GM18505 (cell line): Measurements from ENCODE around the gene SLC12A7.
"Not testable (repeated sequence)": the region's sequence is repeated elsewhere in the genome, so short reads cannot be mapped to it uniquely, and the experiment has no call there.

ENCODE experiments used
- ATAC-seq: cut with Tn5 transposase; IDR thresholded peaks from one replicate; pipeline ENCODE4 v1.9.1; 2021; ENCODE audit not compliant: unreplicated experiment
- POLR2A ChIP-seq: IDR thresholded peaks from 4 replicates; pipeline ENCODE4 v1.6.1; 2011; ENCODE audit warnings: borderline replicate concordance; ENCODE audit not compliant: insufficient read depth, insufficient read length; ENCODE audit errors: extremely low read depth

Gene SLC12A7

DNA sequence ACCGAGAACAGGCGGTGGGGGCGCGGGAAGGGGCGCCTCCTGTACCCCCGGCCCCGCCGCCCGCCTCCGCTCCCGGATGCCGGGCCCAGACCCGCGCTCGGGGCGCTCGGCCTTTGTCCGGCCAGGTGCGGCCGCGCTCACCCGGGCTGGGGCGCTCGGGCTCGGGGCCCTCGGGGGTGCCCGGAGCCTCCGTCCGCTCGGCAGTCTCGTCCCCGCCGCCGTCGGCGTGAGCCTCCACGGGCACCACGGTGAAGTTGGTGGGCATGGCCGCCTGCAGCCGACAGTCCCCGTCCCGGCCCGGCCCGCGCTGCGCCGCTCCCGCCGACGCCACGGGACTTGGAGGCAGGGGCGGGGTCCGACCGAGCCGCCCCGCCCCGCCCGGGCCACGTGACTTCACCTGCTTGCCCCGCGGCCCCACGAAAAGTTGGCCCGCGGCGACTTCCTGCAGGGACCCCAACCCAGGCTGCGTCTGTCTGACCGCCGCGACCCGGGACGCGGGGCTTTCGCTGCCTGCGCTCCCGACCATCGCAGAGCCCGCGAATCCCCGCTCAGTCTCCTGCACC is at the start of gene SLC12A7:
Gene SLC12A7, minus strand, starts transcription at position 337 of the 563 bp plus-strand sequence. Its CDS starts 72 bp downstream, at position 265.
- TF ChIP-seq POLR2A, result peak; percentile 38
- peak; percentile 57 for ATAC-seq

DNA sequence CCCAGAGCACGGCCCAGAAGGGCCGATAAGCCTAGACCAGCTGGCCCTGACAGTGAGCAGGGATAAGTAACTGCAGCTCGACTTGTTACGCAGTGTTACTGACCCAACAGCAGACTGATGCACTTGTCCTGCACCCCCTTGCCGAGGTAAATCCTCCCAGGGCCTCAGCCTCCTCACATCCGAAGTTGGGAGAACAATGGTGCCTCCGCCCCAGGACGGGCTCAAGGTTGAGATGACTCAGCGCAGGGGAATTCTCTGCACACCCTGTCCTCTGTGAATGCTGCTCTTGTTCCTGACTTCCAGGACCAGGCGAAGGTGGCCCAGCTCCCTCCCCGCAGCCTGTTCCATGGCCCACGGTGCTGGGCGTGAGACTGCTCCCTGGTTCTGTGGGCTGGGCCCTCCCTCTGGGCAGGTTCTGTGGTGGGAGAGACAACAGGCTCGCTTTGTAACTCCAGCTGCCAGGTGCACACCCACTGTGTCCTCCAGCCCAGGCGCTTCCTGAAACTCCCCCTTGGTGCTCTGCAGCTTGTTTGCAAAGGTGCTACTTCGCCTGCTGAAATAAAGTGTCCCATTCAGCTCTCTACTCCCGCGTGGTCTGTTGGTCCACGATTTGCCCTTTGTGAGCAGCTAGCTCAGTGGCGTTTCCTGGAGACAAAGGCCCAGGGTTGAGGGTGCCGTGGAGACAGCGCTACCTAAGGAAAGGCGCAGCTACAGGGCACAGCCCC is 49.4 kb upstream of the SLC12A7 start:
- no peak for ATAC-seq

DNA sequence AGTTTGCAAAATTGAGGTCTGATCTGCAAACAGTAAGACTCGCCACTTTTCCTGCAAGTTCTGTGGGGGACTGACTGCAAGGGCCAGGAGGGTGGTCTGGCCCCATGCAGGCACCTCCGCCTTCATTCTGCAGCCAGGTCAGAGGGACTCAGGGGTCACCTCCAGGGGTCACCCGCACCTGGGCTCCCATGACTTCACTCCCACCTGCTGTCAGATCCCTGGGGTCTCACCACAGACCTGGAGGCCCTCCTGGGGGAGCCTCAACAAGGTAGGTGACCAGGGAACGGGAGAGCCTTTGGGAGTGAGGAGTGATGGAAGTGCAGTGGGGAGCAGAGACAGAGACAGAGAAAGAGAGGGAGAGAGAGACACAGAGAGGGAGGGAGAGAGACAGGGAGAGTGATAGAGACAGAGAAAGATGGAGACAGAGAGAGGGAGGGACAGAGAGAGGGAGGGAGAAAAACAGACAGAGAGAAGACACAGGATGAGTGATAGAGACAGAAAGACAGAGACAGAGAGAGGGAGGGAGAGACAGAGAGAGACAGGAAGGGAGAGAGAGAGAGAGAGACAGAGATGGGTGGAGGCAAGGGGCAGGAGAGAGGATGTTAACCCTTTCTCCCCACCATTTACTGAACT is 48.0 kb upstream of the SLC12A7 start:
- no peak for ATAC-seq
- no peak for TF ChIP-seq POLR2A

More for the DNA sequence above, 49.4 kb upstream of the SLC12A7 start:
- no peak for TF ChIP-seq POLR2A

DNA sequence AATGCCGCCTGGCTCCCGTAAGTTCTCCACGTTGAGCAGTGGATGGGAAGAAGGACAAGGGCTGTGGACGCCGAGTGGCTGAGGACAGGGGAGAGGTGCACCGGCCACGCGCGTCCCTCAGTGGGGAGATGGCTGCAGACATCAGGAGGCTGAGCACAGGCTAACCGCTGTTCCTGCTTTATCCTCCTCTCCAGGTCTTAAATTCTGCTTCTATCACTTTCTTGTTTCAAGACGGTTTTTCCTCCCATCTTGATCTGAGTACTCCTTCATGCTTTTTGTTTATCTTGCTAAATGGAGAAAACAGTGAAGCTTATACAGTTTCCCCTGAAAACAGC is 47.4 kb upstream of the SLC12A7 start:
- no peak for ATAC-seq
- no peak for TF ChIP-seq POLR2A

DNA sequence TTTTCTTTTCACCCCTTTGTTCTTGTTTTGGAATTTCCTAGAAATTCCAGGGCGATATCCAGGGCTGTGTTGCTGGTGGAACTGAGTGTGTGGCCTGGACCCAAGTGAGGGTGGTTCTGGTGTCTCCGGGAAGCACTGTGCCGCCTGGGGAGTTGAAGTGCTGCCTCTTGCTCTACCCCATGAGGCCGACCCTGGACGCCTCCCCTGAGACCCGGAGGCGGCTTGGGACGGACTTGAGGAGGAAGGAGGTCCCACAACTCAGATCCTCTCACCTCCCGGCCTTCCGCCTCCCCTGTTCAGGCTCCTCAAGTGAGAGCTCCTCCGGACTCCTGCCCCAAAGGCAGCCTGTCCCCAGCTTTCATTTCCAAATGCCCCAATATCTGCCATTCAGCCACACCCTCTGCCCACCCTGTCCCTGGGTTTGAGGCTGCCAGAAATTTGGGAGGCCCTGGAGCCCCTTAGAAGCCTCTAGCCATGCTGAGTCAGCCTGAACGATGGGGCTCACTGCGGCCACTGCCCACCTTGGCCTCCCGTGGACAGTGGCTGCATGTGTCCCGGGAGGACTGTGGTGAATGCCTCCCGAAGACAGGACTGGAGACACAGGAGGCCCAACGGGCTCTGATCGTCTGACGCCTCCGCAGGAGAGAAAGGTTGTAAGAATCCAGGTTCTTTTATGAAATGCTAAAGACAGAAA is 46.9 kb upstream of the SLC12A7 start:
- no peak for TF ChIP-seq POLR2A
- no peak for ATAC-seq

DNA sequence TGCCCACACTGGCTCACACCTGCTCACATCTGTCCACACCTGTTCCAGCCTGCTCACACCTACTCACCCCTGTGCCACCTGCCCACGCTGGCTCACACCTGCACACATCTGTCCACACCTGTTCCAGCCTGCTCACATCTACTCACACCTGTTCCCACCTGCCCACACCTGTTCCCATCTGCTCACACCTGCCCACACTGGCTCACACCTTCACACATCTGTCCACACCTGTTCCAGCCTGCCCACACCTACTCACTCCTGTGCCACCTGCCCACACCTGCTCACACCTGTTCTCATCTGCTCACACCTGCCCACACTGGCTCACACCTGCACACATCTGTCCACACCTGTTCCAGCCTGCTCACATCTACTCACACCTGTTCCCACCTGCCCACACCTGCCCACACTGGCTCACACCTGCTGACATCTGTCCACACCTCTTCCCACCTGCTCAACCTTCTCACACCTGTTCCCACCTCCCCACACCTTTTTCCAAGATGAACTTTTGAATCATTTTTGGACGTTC is 45.7 kb upstream of the SLC12A7 start:
- ATAC-seq, result not testable (repeated sequence)

DNA sequence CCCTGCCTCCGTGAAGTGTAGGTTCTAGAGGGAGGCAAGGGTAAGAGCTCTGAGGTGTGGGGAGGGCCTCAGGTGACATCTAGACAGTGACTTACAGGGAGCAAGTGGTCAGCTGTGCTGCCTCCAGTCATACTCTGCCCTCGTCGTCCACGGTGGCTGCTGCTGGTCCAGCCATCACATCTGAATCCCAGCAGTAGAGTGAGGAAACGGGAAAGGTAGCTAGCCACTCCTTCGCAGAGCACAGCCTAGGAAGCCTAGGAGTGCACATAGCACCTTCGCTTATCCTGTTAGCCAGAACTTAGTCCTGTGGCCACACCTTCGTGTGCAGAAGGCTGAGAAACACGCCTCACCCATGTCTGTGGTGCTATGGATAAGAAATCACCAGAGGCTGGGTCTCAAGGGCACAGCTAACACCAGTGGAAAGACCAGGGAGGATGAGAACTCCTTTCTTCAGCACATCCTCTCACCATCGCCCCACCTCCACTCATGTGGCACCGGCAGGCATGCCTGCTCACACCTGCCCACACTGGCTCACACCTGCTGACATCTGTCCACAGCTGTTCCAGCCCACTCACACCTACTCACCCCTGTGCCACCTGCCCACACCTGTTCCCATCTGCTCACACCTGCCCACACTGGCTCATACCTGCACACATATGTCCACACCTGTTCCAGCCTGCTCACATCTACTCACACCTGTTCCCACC is 45.0 kb upstream of the SLC12A7 start:
- TF ChIP-seq POLR2A, result no peak
- ATAC-seq, result no peak

DNA sequence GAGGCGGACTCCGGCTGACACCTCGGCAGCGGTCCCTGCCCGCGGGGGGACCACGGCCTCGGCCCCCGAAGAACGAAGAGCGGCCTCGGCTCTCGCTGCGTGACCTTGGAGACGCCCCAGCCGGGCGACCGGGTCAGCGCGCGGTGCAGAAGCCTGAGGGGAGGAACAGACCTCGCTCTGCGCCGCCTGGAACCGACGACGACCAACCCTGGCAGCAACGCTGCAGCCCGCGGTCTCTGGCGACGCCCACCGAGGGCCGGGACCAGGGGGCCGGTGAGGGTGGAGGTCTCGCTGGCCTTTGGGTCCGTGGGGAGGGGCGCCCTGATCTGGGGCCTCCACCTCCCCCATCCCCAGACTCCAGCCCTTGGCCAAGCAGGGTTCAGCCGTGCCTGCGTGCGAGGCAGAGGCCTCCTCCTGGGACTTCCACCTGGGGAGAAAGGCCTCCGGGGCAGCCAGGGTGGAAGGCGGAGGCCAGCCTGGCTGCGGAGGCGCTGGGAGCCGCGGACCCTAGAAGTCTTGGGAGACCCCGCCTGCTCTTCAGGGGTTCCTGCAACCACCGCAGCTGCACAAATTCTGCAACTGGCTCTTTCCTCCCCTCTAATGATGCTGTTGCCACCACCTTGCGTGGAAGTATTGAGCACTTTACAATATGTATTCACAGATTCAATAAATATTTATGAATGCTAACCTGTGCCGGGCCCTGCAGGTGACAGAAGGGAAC is 44.3 kb upstream of the SLC12A7 start:
- ATAC-seq, result no peak
- TF ChIP-seq POLR2A, result no peak

DNA sequence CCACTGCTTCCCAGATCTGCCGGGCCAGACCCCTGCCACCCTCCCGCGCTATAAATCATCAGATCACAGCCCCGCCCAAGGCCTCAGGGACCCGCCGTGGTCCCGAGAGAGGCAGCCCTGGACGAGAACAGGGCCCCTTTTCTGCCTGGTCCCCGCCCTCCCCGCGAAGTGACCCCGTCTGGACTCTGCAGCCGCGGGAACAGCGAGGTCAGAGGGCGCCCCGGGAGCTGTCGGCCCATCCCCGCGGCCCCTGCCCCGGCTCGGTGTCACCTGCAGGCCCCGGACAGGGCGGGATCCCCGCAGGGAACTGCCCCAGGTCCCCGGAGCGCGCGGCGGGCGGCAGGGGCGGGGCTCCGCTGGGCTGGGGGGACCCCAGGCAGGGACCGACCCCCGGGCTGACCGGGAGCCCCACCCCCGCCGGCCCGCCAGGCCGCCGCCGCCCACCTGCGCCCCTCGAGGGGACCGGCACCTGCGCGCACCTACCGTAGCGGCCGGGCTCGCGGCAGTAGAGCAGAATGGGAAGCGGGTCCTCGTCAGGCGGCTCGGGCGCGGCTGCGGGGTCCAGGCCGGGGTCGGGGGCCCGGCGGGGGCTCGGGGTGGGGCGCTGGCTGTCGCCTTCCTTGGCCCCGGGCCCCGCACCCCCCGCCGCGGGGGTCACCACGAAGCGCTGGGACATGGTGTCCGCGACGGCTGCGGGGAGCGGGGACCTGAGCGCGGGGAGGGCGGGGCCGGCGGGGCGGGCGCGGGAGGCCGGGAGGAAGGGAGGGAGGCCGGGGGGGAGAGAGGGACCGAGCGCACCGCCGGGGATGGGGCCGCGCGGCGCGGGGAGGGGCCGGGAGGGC is 43.5 kb upstream of the SLC12A7 start:
- ATAC-seq, result no peak
- no peak for TF ChIP-seq POLR2A

DNA sequence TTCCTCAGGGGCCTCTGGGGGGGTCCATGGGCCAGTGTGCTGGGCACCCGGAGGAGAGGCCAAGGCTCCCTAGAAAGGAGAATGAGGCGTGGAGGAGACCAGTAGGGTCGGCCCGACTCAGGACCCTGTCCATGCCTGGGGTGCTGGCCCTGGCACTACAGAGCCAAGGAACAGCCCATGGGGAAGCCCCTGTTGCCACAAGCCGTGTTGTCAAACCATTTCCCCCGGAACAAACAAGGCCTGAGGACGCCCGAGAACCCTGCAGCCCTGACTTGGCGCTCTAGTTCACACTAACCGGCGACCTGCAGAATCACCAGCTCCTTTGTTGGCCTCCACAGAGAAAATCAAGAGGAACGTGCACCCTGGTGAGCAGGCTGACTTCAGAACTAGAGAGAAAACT is 41.6 kb upstream of the SLC12A7 start:
- TF ChIP-seq POLR2A, result no peak
- no peak for ATAC-seq

DNA sequence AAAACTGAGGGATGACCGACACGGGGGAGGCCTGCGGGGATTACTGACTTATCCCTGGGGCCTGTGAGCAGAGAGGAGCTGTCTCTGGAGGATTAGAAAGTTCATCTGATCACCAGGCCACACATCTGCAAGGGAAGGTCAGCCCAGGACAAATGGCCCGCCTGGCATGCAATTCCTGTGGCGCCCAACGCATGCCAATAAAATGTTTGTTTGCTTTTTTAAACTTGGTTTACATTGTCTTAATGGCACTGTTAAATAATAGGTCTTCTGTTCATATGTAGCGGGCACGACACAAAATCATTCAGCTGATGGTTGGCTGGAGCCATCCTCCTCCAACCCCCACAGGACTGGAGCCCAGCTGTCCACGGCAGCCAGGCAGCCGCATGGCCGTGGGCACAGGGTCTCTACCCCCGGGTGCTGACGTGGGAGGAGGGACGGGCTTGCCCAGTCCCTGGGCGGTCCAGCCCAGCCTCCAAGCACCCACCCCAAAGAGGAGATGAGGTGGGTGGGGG is 41.0 kb upstream of the SLC12A7 start:
- TF ChIP-seq POLR2A, result no peak
- no peak for ATAC-seq
